GM06990 (cell line): ENCODE measurements around the gene MYBL2.
A peak's percentile ranks its signal among the peaks of the same experiment; 100 is the strongest.
"Not testable (repeated sequence)": the region's sequence is repeated elsewhere in the genome, so short reads cannot be mapped to it uniquely, and the experiment has no call there.

Experiments used
- DNase-seq: peaks from one replicate; pipeline ENCODE4 v3.0.0-alpha.2; 2011; ENCODE audit not compliant: insufficient read length; ENCODE audit errors: extremely low read depth
- H3K27me3 ChIP-seq: replicated peaks from 2 replicates; pipeline ENCODE4 v1.6.0; 2011; ENCODE audit warnings: low read length; ENCODE audit not compliant: control insufficient read depth, insufficient read depth
- H3K36me3 ChIP-seq: 2 replicates; pipeline ENCODE4 v1.5.1; 2011; ENCODE audit warnings: low read length; ENCODE audit not compliant: control insufficient read depth, insufficient read depth
- H3K4me3 ChIP-seq: replicated peaks from 2 replicates; pipeline ENCODE4 v1.5.1; 2011; ENCODE audit warnings: low read depth, mild to moderate bottlenecking, control low read depth, low read length
- CTCF ChIP-seq: IDR thresholded peaks from 2 replicates; pipeline ENCODE4 v1.5.1; 2011; ENCODE audit warnings: low read length, control low read depth, mild to moderate bottlenecking, inconsistent platforms; ENCODE audit not compliant: insufficient read depth, poor library complexity, severe bottlenecking

MYBL2 gene

GRCh38 chr20:43653966-43654365, 12.9 kb upstream of the MYBL2 start:
- Histone ChIP-seq H3K27me3 (no peaks in the 10 kb centered on the region), H3K36me3 (no peaks in the 10 kb centered on the region), H3K4me3 (no peak overlapping the region)
- DNase-seq, result no peak
- TF ChIP-seq CTCF, result no peak

- H3K27me3 ChIP-seq, H3K4me3 ChIP-seq, DNase-seq, H3K36me3 ChIP-seq: not testable (repeated sequence)
These were observed 11.7 kb upstream of the MYBL2 start for GRCh38 chr20:43655176-43655575.

- Histone ChIP-seq H3K27me3 (no peaks in the 10 kb centered on the region), H3K36me3 (no peaks in the 10 kb centered on the region), H3K4me3 (no peak overlapping the region; the same call in 1 of the 2 replicates)
- no peak for DNase-seq
- no peak for TF ChIP-seq CTCF
These were observed 11.0 kb upstream of the MYBL2 start for GRCh38 chr20:43655937-43656336.

GRCh38 chr20:43658069-43658722, 8.7 kb upstream of the MYBL2 start:
- Histone ChIP-seq H3K36me3 (no peaks in the 10 kb centered on the region), H3K4me3 (peak overlapping the region; percentile 97), H3K27me3 (no peaks in the 10 kb centered on the region)
- DNase-seq, result no peak
- TF ChIP-seq CTCF, result peak; percentile 15

- H3K27me3 ChIP-seq, result no peaks in the 10 kb centered on the region
- H3K4me3 ChIP-seq, result no peak overlapping the region
- peak; percentile 13 for TF ChIP-seq CTCF
- no peak for DNase-seq
- H3K36me3 ChIP-seq, result no peaks in the 10 kb centered on the region
These were observed 8.0 kb upstream of the MYBL2 start for GRCh38 chr20:43658723-43659419.

- DNase-seq, result no peak
- H3K27me3 ChIP-seq, result no peaks in the 10 kb centered on the region
These were observed 3.8 kb upstream of the MYBL2 start for GRCh38 chr20:43662943-43663655.

More at GRCh38 chr20:43662943-43663655, 3.8 kb upstream of the MYBL2 start:
- no peak for TF ChIP-seq CTCF
- no peak overlapping the region for H3K4me3 ChIP-seq
- H3K36me3 ChIP-seq, result no peaks in the 10 kb centered on the region
